NCI-H146 treated with DMSO at 0.1 percent for 48 hours (cell line): ENCODE data around the gene FAM236B.
"Not testable (repeated sequence)": the region's sequence is repeated elsewhere in the genome, so short reads cannot be mapped to it uniquely, and the experiment has no call there.

Experiments used
- DNase-seq: peaks from one replicate; lab custom pipeline; 2025; ENCODE audit not compliant: unreplicated experiment; lab: John Stamatoyannopoulos, UW

The FAM236B gene

GRCh38 chrX:72782560-72782959, at the start of gene FAM236B:
Gene FAM236B, minus strand, starts transcription at chrX:72782660. Its CDS starts 100 bp downstream, at chrX:72782560.
- not testable (repeated sequence) for DNase-seq

DNA sequence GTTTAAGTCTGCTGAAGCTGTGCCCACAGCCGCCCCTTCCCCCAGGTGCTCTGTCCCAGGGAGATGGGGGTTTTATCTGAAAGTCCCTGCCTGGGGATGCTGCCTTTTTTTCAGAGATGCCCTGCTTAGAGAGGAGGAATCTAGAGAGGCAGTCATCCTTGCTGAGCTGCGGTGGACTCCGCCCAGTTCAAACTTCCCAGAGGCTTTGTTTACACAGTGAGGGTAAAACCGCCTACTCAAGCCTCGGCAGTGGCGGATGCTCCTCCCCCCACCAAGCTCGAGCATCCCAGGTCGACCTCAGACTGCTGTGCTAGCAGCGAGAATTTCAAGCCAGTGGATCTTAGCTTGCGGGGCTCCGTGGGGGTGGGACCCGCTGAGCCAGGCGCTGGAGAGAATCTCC, 48.2 kb upstream of the FAM236B start:
- DNase-seq: not testable (repeated sequence)

GRCh38 chrX:72808110-72808509, 25.6 kb upstream of the FAM236B start, which contains the start of gene FAM236D:
Gene FAM236D, minus strand, starts transcription at chrX:72808210. Its CDS starts 100 bp downstream, at chrX:72808110.
- DNase-seq: not testable (repeated sequence)

DNA sequence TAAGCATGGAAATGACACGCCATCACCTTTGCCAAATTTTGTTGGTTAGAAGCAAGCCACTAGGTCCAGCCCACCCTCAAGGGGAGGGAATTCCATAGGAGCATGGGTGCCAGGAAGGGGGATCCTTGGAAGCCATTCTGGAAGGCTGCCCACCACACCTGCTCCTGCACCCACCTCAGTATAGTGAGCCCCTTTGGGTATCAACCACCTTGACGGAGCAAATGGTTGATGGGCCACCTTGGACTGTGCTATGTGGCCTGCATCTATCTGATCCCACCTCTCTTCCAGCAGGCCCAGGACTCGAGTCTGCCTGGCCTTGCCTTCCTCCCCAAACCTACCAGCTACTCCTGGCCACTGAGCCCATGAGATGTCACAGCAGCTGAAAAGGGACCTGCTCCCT, 7.9 kb upstream of the FAM236B start:
- not testable (repeated sequence) for DNase-seq

DNA sequence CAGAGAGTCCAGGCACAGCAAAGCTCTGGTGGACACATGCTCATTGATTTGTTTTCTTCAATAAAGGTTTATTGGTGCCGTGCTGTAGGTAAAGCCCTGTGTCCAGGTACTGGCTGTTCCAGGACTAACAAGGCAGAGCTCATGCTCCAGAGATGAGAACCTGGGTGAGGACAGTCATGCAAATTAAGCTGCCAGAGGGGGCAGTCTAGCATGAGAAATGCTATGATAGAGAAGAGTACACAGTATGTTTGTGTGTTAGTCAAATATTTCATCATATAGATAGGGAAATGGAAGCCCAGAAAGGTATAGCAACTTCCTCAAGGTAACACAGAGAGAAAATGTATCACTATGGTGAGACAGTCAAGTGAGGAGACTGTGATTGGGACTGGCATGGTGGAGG, 5.7 kb upstream of the FAM236B start:
- not testable (repeated sequence) for DNase-seq

GRCh38 chrX:72783964-72784363, 1.5 kb upstream of the FAM236B start:
- not testable (repeated sequence) for DNase-seq

DNA sequence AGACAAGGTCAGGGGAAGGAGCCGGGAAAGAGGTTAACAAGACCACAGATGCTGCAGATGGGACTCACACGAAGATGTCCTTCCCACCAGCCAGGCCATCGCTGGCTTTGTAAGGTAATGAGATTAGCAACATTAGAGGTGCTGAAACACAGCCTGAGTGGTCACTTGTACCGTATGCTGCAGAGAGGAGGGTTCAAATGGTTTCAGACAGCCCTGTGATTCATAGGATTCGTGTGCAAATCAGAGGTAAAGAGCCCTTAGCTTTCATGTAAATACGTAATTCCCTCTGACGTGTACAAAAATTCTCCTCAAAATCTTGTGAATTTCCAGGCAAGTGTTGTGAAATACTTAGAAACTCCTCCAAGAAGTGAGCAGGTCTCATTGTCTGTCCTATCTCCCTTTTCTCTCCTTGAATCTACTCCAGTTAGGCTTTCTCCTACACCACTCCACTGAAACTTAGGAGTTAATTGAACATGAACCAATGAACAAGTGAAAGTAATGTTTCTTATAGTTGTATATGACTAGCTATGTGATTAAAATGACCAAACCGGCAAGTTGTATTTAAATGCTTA, 991 bp upstream of the FAM236B start:
- not testable (repeated sequence) for DNase-seq

DNA sequence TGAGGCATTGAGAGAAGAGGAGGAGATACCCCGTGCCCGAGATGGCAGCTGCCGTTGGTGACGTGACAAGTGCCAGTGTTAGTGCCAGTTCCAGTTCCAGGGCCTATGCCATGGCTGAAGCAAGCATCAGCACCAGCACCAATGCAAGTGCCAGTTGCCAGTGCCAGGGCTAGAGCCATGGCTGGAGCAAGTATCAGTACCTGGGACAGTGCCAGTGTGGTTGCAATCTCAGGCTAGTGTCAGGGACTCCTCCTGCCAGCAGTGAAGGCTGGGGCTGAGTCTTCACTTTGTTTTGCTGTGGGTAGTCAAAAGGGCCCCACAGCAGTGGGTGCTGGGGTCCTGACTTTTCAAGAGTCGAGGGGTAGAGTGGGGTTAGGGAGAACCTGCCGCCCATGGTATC, 4.3 kb downstream of the FAM236B start:
- not testable (repeated sequence) for DNase-seq

- not testable (repeated sequence) for DNase-seq
Measured at GRCh38 chrX:72777467-72777790, 5.0 kb downstream of the FAM236B start.

DNA sequence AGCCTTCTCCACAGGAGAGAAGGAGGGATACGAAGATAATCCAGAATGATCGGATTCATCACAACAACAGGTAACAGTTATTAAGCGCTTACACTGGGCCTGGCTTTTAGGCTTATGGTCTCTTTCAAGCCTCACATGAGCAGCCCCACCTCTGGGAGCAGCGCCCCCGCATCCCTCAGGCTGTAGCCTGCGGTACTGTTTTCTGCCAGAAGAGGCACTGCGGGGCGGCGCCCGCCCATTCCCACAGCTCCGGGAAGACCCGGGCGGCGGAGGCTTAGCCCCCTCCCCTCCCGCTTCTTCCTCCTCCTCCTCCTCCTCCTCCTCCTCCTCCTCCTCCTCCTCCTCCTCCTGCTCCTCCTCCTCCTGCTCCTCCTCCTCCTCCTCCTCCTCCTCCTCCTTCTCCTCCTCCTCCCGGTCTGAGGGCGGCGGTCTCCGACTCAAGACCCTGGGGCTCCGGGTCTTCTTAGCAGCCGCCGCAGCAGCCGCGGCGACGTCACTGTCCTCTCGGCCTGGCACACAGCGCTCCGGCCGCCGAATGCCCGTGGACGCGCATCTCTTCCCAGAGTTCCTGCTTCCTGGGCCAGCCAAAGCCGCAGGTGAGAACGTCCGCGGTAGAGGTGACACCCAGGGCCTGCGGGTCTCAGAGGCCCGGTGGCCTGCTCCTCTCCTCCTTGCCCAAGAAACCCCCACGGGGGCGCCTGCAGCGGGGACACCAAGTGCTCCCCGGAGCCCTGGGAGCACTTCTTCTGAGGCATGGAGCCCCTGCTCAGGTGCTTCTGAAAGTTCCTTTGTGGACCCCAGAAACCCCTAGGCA, 5.6 kb downstream of the FAM236B start, which contains the start of gene DMRTC1B:
TSS of gene DMRTC1B (plus strand) at position 238 of the 814 bp plus-strand sequence. CDS start 68,246 bp downstream, outside the sequence.
- DNase-seq: not testable (repeated sequence)

DNA sequence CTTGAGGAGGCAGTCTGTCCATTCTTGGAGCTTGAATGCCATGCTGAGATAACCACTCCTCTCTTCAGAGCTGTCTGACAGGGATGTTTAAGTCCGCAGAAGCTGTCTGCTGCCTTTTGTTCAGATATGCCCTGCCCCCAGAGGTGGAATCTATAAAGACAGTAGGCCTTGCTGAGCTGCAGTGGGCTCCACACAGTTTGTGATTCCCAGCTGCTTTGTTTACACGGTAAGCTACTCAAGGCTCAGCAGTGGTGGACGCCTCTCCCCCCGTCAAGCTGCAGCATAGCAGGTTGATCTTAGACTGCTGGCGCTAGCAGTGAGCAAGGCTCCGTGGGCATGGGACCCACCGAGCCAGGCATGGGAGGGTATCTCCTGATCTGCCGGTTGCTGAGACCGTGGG, 22.0 kb downstream of the FAM236B start:
- not testable (repeated sequence) for DNase-seq

DNA sequence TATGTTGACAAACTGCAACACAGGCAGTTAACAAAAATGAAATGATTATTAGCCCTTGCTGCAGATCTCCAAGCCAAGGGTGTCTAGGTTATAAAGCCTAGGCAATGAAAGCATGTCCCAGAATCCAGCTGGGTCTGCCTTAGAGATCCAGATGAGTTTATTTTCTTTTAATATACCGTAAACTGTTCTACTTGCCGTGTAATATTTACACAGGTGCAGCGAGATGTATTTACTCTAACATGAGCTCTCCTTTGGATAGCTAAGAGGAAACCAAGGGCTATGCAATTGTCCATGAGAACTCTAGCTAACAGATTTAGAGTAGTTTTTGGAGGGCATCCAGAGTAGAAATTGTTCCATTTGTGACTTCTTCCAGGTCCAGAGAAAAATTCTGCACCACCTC, 33.9 kb downstream of the FAM236B start:
- not testable (repeated sequence) for DNase-seq

- not testable (repeated sequence) for DNase-seq
Measured at GRCh38 chrX:72745546-72745945, 36.9 kb downstream of the FAM236B start.

- no peak for DNase-seq
Measured at GRCh38 chrX:72735561-72735960, 46.9 kb downstream of the FAM236B start.

DNA sequence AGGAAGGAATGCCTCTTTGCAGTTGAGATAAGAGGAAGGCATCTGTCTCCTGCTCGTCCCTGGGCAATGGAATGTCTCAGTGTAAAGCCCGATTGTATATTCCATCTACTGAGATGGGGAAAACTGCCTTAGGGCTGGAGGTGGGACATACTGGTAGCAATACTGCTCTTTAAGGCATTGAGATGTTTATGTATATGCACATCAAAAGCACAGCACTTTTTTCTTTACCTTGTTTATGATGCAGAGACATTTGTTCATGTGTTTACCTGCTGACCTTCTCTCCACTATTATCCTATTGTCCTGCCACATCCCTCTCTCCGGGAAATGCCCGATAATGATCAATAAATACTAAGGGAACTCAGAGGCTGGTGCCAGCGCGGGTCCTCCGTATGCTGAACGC, 48.8 kb downstream of the FAM236B start:
- not testable (repeated sequence) for DNase-seq
